HepG2 (cell line): ENCODE data around the gene PELI3. TPM values are rescaled to one million over a fixed set of nuclear protein-coding genes. Genes with fewer than 3 reads are reported as not detected.

ENCODE experiments used
- CREB3 ChIP-seq: sonication (generic); formaldehyde crosslinking; IDR thresholded peaks from 2 replicates; pipeline ENCODE4 v1.5.0; 2020; ENCODE audit warnings: missing genetic modification reagents
- EHMT2 ChIP-seq: fragments of 200-600 bp; sonication (generic); IDR thresholded peaks from 2 replicates; pipeline ENCODE4 v1.7.0; 2017; ENCODE audit warnings: antibody characterized with exemption, low read depth, low read length, borderline replicate concordance
- FOXM1 ChIP-seq: sonication (generic); formaldehyde crosslinking; IDR thresholded peaks from 2 replicates; pipeline ENCODE4 v1.5.0; 2020; ENCODE audit warnings: missing genetic modification reagents
- GZF1 ChIP-seq: sonication (generic); formaldehyde crosslinking; IDR thresholded peaks from 2 replicates; pipeline ENCODE4 v1.5.1; 2020; ENCODE audit warnings: mild to moderate bottlenecking, missing genetic modification reagents
- HDAC2 ChIP-seq: sonication (generic); formaldehyde crosslinking; IDR thresholded peaks from 2 replicates; pipeline ENCODE4 v1.4.0; 2020; ENCODE audit warnings: missing genetic modification reagents
- HDAC6 ChIP-seq: fragments of 200-600 bp; sonication (generic); IDR thresholded peaks from 2 replicates; pipeline ENCODE4 v1.7.0; 2017; ENCODE audit warnings: mild to moderate bottlenecking, antibody characterized with exemption, low read length, low read depth
- KDM6A ChIP-seq: IDR thresholded peaks from 2 replicates; pipeline ENCODE4 v1.6.1; 2016; ENCODE audit warnings: low read depth
- KLF12 ChIP-seq: sonication (generic); formaldehyde crosslinking; IDR thresholded peaks from 2 replicates; pipeline ENCODE4 v1.4.0; 2020; ENCODE audit warnings: missing genetic modification reagents, borderline replicate concordance
- MXI1 ChIP-seq: IDR thresholded peaks from 3 replicates; pipeline ENCODE4 v1.6.1; 2012; ENCODE audit warnings: low read depth, low read length, inconsistent platforms, borderline replicate concordance
- NFKBIZ ChIP-seq: IDR thresholded peaks from 2 replicates; pipeline ENCODE4 v1.6.1; 2018; ENCODE audit warnings: missing genetic modification reagents, missing compliant biosample characterization
- POLR2A ChIP-seq, 2 experiments: IDR thresholded peaks; 2 replicates each; pipeline ENCODE4 v1.6.1; 2011; ENCODE audit warnings: low read depth in 2 of 2, low read length in 2 of 2, mild to moderate bottlenecking in 1 of 2, moderate library complexity in 1 of 2; ENCODE audit not compliant: insufficient read depth in 1 of 2
- RARA ChIP-seq: IDR thresholded peaks from 2 replicates; pipeline ENCODE4 v1.6.1; 2016; ENCODE audit warnings: missing genetic modification reagents, missing compliant biosample characterization
- SALL1 ChIP-seq: sonication (generic); formaldehyde crosslinking; IDR thresholded peaks from 2 replicates; pipeline ENCODE4 v1.8.0; 2022; ENCODE audit warnings: mild to moderate bottlenecking, missing genetic modification reagents
- TARDBP ChIP-seq: sonication (generic); formaldehyde crosslinking; IDR thresholded peaks from 2 replicates; pipeline ENCODE4 v1.8.0; 2022; ENCODE audit warnings: mild to moderate bottlenecking, missing genetic modification reagents
- TEAD2 ChIP-seq: sonication (generic); formaldehyde crosslinking; IDR thresholded peaks from 2 replicates; pipeline ENCODE4 v1.9.0; 2021; ENCODE audit warnings: missing genetic modification reagents
- ZFP37 ChIP-seq: sonication (generic); formaldehyde crosslinking; IDR thresholded peaks from 2 replicates; pipeline ENCODE4 v1.4.0; 2020; ENCODE audit warnings: missing genetic modification reagents, borderline replicate concordance
- ZFYVE20 ChIP-seq: sonication (generic); formaldehyde crosslinking; IDR thresholded peaks from 2 replicates; pipeline ENCODE4 v1.8.0; 2023; ENCODE audit warnings: low read depth, mild to moderate bottlenecking, moderate library complexity, missing genetic modification reagents, borderline replicate concordance
- ZNF17 ChIP-seq: sonication (generic); formaldehyde crosslinking; IDR thresholded peaks from 2 replicates; pipeline ENCODE4 v1.5.0; 2020; ENCODE audit warnings: mild to moderate bottlenecking, missing genetic modification reagents
- ZNF260 ChIP-seq: sonication (generic); formaldehyde crosslinking; IDR thresholded peaks from 2 replicates; pipeline ENCODE4 v1.4.0; 2020; ENCODE audit warnings: missing genetic modification reagents, low read depth, mild to moderate bottlenecking, borderline replicate concordance
- ZNF274 ChIP-seq: sonication (generic); formaldehyde crosslinking; IDR thresholded peaks from 2 replicates; pipeline ENCODE4 v1.5.1; 2020; ENCODE audit warnings: mild to moderate bottlenecking, missing genetic modification reagents
- ZNF441 ChIP-seq: sonication (generic); formaldehyde crosslinking; IDR thresholded peaks from 2 replicates; pipeline ENCODE4 v1.7.0; 2021; ENCODE audit warnings: missing genetic modification reagents, borderline replicate concordance
- ZNF451 ChIP-seq: sonication (generic); formaldehyde crosslinking; IDR thresholded peaks from 2 replicates; pipeline ENCODE4 v1.5.0; 2020; ENCODE audit warnings: mild to moderate bottlenecking, missing genetic modification reagents
- ZNF614 ChIP-seq: IDR thresholded peaks from 2 replicates; pipeline ENCODE4 v1.6.1; 2018; ENCODE audit warnings: missing biosample characterization, missing genetic modification reagents, inconsistent platforms, borderline replicate concordance
- ZNF782 ChIP-seq: sonication (generic); formaldehyde crosslinking; IDR thresholded peaks from 2 replicates; pipeline ENCODE4 v1.4.0; 2020; ENCODE audit warnings: missing genetic modification reagents, mild to moderate bottlenecking, borderline replicate concordance
- ZSCAN9 ChIP-seq: IDR thresholded peaks from 2 replicates; pipeline ENCODE4 v1.6.1; 2016; ENCODE audit warnings: borderline replicate concordance
- polyA plus RNA-seq, 8 experiments: library from polyadenylated mRNA; depleted of rRNA in 3 of 8; stranded (reverse) in 7 of 8; unstranded in 1 of 8; fragments of >200 nt; fragmentation: Illumina TruSeq in 4 of 8; extraction: Trizol in 4 of 8; gene quantifications; 2 replicates each; pipeline versions ENCODE4 v1.2.1 to v1.2.3, GENCODE V29; 2011 to 2016; ENCODE audit warnings: low read depth in 4 of 8, missing spikeins in 1 of 8, mixed read lengths in 1 of 8; ENCODE audit not compliant: insufficient read depth in 1 of 8
- total RNA-seq, 5 experiments: library from RNA; depleted of rRNA; stranded (reverse); fragments of >200 nt; fragmentation: Illumina TruSeq; extraction: Trizol; gene quantifications; 2 replicates each; pipeline ENCODE4 v1.2.3, GENCODE V29; 2016; ENCODE audit warnings: low read depth in 1 of 5
- TF ChIP-seq, protein P1 (sequence below): sonication (generic); formaldehyde crosslinking; IDR thresholded peaks from 2 replicates; pipeline ENCODE4 v1.5.0; 2020; ENCODE audit warnings: missing genetic modification reagents
- TF ChIP-seq, protein P2 (sequence below): sonication (generic); formaldehyde crosslinking; IDR thresholded peaks from 2 replicates; pipeline ENCODE4 v1.4.0; 2020; ENCODE audit warnings: mild to moderate bottlenecking, missing genetic modification reagents

The PELI3 gene
- total and polyA plus RNA-seq, 2 of the 13 experiments (the other 11 are each of a cell fraction or from before 2014, with no cell fraction given) = 2.0 to 4.0 TPM

DNA sequence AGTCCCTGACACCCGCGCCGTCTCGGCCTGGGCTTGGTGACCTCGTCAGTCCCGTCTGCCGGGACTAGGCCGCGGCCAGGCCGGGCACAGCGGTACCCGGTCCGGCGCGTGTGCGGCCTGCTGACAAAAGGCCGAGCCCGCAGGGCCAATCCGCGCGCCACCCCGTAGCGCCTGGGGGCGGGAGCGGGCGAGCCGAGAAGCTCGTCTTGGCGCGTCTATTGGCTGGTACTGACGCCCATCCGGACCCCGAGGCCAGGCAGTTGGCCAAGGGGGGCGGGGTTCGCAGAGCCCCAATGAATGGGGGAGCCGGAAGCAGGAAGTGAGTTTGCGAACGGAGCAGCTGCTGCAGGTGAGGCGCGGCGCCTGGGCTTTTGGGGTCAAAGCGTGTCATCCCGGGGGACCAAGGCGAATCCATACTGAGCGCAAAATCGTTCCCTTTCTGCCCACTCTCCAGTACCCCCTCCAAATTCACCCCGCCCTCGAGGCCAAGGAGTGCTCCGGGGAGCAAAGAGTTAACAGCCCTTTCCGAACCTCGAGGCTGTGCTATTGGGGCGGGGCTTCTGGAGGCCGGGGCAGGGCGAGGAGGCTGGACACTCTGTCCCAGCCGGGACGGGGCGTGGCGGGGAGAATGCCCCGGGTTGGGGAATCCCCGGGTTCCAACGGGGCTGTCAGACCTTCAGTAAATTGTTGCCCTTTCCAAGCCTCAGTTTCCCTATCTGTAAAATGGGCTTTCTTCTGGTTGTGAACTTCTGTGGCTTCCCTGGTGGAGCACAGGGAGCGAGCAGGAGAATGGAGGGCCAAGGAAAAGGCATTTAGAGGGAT lies 13.6 kb downstream of the PELI3 start, which contains the start of gene DPP3 (continued):
- TF ChIP-seq KDM6A = no peak
- TF ChIP-seq ZNF451 (CRISPR knock-in tag) = no peak
- TF ChIP-seq ZSCAN9 (CRISPR knock-in tag) = no peak; the same call in 1 of the 2 replicates
- TF ChIP-seq POLR2A (IDR thresholded peaks at IDR 0.05; ENCODE audit: insufficient read depth in 1 of 2, low read depth in 2 of 2, low read length in 2 of 2) = peak; percentile 85 to 93
- peak; percentile 35; the same call in 1 of the 2 replicates for TF ChIP-seq ZNF614 (CRISPR knock-in tag)
- no peak for TF ChIP-seq CREB3 (CRISPR knock-in tag)
- peak; percentile 47; the same call in 1 of the 2 replicates for TF ChIP-seq ZNF441 (CRISPR knock-in tag)
- TF ChIP-seq, protein P1, sequence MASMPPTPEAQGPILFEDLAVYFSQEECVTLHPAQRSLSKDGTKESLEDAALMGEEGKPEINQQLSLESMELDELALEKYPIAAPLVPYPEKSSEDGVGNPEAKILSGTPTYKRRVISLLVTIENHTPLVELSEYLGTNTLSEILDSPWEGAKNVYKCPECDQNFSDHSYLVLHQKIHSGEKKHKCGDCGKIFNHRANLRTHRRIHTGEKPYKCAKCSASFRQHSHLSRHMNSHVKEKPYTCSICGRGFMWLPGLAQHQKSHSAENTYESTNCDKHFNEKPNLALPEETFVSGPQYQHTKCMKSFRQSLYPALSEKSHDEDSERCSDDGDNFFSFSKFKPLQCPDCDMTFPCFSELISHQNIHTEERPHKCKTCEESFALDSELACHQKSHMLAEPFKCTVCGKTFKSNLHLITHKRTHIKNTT (CRISPR knock-in tag) = no peak
- TF ChIP-seq TEAD2 (CRISPR knock-in tag) = no peak
- no peak for TF ChIP-seq GZF1 (CRISPR knock-in tag)
- peak; percentile 92; the same call in 2 of the 3 replicates for TF ChIP-seq MXI1
- 0 out of 2 replicates have a peak, but pooled peaks have one; percentile 29 for TF ChIP-seq RARA (CRISPR knock-in tag)
- TF ChIP-seq HDAC2 (CRISPR knock-in tag) = peak; percentile 38
- TF ChIP-seq EHMT2 = no peak
- TF ChIP-seq HDAC6 = no peak
- TF ChIP-seq ZNF17 (CRISPR knock-in tag) = no peak
- TF ChIP-seq ZNF782 (CRISPR knock-in tag) = no peak
- no peak for TF ChIP-seq ZFP37 (CRISPR knock-in tag)
- TF ChIP-seq TARDBP (CRISPR knock-in tag) = no peak
- TF ChIP-seq ZFYVE20 (CRISPR knock-in tag) = no peak; the same call in 1 of the 2 replicates
- no peak for TF ChIP-seq FOXM1 (CRISPR knock-in tag)
- TF ChIP-seq ZNF274 (CRISPR knock-in tag) = peak; percentile 85; the same call in 1 of the 2 replicates
- TF ChIP-seq NFKBIZ (CRISPR knock-in tag) = 0 out of 2 replicates have a peak, but pooled peaks have one; percentile 45
- peak; percentile 71 for TF ChIP-seq SALL1 (CRISPR knock-in tag)
- TF ChIP-seq, protein P2, sequence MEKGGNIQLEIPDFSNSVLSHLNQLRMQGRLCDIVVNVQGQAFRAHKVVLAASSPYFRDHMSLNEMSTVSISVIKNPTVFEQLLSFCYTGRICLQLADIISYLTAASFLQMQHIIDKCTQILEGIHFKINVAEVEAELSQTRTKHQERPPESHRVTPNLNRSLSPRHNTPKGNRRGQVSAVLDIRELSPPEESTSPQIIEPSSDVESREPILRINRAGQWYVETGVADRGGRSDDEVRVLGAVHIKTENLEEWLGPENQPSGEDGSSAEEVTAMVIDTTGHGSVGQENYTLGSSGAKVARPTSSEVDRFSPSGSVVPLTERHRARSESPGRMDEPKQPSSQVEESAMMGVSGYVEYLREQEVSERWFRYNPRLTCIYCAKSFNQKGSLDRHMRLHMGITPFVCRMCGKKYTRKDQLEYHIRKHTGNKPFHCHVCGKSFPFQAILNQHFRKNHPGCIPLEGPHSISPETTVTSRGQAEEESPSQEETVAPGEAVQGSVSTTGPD = no peak
- TF ChIP-seq KLF12 = no peak
- TF ChIP-seq ZNF260 (CRISPR knock-in tag) = no peak
